AG10803 (cell line): ENCODE results near the gene UCN.

Experiments used
- DNase-seq: peaks from one replicate; pipeline ENCODE4 v3.0.0; 2010; ENCODE audit warnings: low read depth
- H3K4me3 ChIP-seq: 2 replicates; pipeline ENCODE4 v1.5.1; 2011; ENCODE audit warnings: mild to moderate bottlenecking, low read length, control low read depth
- CTCF ChIP-seq: conservative IDR thresholded peaks from 2 replicates; pipeline ENCODE4 v1.5.1; 2011; ENCODE audit warnings: mild to moderate bottlenecking, low read length, control low read depth, inconsistent platforms

Gene UCN

DNA sequence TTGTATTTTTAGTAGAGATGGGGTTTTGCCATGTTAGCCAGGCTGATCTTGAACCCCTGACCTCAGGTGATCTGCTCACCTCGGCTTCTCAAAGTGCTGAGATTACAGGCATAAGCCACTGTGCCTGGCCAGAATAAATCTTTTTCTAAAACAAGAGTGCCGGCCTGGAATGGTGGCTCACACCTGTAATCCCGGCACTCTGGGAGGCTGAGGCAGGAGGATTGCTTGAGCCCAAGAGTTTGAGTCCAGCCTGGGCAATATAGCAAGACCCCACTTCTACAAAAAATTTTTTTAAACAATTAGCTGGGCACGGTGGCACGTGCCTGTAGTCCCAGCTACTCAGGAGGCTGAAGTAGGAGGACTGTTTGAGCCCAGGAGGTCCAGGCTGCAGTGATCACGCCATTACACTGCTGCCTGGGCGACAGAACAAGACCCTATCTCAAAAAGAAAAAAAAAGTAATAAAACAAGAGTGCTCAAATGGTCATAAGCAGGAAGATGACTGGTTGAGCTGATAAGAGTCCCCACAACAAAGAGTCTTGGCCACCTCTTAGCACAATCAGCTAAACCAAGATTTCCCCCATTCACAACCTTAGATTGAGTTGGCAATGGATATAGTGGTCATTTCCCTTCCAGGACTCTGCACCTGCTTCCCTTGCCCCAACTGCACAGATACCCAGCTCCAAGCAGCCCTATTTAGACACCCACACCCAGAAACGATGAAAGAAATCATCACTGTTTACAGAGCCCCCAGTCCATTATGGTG lies 5.8 kb upstream of the UCN start:
- DNase-seq: no peak
- no peak for TF ChIP-seq CTCF
- H3K4me3 ChIP-seq: no peak overlapping the region

DNA sequence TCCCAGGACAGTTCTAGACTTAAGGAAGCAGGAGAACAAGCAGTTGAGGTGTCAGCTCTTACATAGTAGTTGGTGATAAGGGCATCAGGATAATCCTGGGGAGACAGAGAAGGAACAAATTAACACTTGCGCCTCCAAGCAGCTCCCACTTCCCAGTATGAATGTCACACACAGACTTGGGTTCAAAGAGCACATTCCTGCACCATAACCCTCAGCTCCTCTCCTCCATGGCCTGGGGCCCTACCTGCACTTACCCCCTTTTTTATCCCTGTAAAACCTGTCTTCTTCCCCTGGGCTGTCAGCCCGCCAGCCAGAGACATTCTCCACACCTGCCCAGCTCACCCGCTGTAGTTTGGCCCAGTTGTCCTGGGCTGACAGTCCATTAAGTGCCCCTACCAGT lies 3.9 kb upstream of the UCN start:
- TF ChIP-seq CTCF: no peak
- H3K4me3 ChIP-seq: no peak overlapping the region

DNA sequence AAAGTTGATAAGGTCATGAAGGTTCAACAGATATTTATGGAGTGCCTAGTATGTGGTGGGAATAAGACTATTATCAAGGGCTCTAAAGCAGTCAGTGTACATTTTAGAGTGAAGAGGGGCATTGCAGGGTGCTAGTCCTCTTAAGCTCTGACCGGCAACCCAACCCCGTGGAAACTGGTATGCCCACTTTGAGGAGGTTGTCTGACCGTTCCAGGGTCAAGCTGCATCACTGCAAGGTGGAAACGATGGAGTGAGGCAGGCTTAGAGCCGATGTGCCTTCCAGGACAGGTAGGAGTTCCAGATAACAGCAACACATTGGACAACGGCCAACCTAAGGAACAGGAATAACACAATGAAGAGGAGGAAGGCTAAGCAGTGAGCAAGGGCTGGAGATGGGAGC lies 1.4 kb upstream of the UCN start:
- no peak for DNase-seq
- H3K4me3 ChIP-seq: no peak overlapping the region
- no peak for TF ChIP-seq CTCF

More for the DNA sequence above, 3.9 kb upstream of the UCN start:
- DNase-seq: no peak

GRCh38 chr2:27307545-27308358 lies 493 bp downstream of the UCN start:
- DNase-seq: no peak
- TF ChIP-seq CTCF: no peak
- H3K4me3 ChIP-seq: no peak overlapping the region

DNA sequence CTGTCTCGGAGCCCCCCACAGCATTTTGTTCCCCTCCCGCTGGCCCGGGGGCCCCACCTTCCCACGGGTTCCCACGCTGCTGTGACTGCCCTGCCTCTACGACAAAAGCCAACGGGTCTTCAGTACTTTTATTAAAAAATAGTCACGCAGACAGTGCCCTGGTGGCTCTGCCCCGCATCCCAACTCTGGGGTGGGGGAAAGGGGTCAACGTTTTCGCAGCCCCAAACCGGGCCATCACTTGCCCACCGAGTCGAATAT lies 1.0 kb downstream of the UCN start:
- no peak for DNase-seq
- no peak for TF ChIP-seq CTCF
- H3K4me3 ChIP-seq: no peak overlapping the region

- H3K4me3 ChIP-seq: no peak overlapping the region
- TF ChIP-seq CTCF: no peak
- no peak for DNase-seq
Measured at GRCh38 chr2:27306573-27307286, 1.5 kb downstream of the UCN start.
